Ecto neural progenitor cell (in vitro differentiated cells): ENCODE results near the gene ADI1.

Source experiments
- DNase-seq: peaks from one replicate; pipeline ENCODE4 v3.0.0-alpha.2; 2018; ENCODE audit warnings: low spot score

The ADI1 gene

GRCh38 chr2:3480352-3481010 lies 38.9 kb downstream of the ADI1 start:
- DNase-seq, result no peak

GRCh38 chr2:3479430-3480320 lies 39.7 kb downstream of the ADI1 start:
- DNase-seq, result no peak

GRCh38 chr2:3478846-3479385 lies 40.4 kb downstream of the ADI1 start:
- DNase-seq, result no peak

GRCh38 chr2:3476985-3477327 lies 42.4 kb downstream of the ADI1 start:
- no peak for DNase-seq

- no peak for DNase-seq
These were observed 42.9 kb downstream of the ADI1 start for GRCh38 chr2:3476321-3476984.

- no peak for DNase-seq
These were observed 43.6 kb downstream of the ADI1 start for GRCh38 chr2:3475771-3476170.

GRCh38 chr2:3472966-3473365 lies 46.4 kb downstream of the ADI1 start:
- DNase-seq, result no peak

GRCh38 chr2:3472296-3472695 lies 47.0 kb downstream of the ADI1 start:
- no peak for DNase-seq

- no peak for DNase-seq
These were observed 48.2 kb downstream of the ADI1 start for GRCh38 chr2:3470856-3471737.

- no peak for DNase-seq
These were observed 49.1 kb downstream of the ADI1 start for GRCh38 chr2:3470166-3470651.

GRCh38 chr2:3469486-3469885 lies 49.8 kb downstream of the ADI1 start:
- no peak for DNase-seq

GRCh38 chr2:3468296-3468988 lies 50.9 kb downstream of the ADI1 start:
- DNase-seq, result no peak

GRCh38 chr2:3467654-3468053 lies 51.7 kb downstream of the ADI1 start:
- no peak for DNase-seq

GRCh38 chr2:3466966-3467365 lies 52.4 kb downstream of the ADI1 start:
- no peak for DNase-seq

GRCh38 chr2:3466482-3466863 lies 52.9 kb downstream of the ADI1 start:
- DNase-seq, result no peak

- DNase-seq, result no peak
These were observed 53.4 kb downstream of the ADI1 start for GRCh38 chr2:3465844-3466481.

GRCh38 chr2:3465328-3465727 lies 54.0 kb downstream of the ADI1 start:
- no peak for DNase-seq

GRCh38 chr2:3464401-3465005 lies 54.8 kb downstream of the ADI1 start:
- DNase-seq, result no peak

GRCh38 chr2:3463944-3464343 lies 55.4 kb downstream of the ADI1 start:
- no peak for DNase-seq

GRCh38 chr2:3463186-3463835 lies 56.0 kb downstream of the ADI1 start:
- no peak for DNase-seq
